ENCODE data around the gene PPP6R3.
"Not testable (repeated sequence)": the region's sequence is repeated elsewhere in the genome, so short reads cannot be mapped to it uniquely, and the experiment has no call there.

Gene PPP6R3

DNA sequence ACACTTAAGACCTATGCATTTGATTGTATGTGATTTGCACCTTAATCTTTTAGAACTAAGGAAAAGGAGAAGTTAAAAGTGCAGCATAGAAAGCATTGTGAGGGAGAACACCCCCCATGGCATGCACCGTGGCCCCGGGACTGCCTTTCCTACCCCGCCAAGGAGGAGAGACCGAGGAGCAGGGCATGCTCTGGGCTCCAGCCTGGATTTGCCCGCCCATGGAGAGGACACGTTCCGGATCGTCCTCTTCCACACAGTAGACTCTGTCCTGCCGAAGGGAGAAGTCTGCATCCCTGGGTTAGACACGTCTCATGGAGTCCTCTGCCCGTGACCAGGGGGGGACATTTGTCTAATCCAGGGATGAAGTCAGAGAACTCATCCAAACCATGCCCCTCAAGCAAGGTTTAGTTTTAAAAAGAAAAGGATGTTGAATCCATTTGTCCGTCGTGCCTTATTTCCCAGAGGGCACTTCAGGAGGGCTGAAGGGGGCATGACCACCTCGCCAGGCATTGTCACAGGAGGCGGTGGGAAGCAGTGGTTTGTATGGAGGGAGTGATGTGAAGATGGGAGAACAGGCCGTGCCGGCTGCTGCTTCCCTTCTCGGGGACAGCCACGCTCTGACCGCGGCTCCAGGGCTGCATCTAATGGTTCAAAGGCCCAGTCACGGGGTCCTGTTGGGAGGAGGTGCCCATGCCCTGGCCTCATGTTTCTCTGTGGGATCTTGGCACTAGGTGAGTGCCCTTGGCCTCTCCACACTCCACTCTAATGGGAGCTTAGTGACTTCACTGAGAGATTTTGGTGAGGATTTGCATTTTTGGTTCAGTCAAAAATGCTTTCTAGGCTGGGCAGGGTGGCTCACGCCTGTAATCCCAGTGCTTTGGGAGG is 157.6 kb downstream of the PPP6R3 start:
- DNase-seq, result no peak

DNA sequence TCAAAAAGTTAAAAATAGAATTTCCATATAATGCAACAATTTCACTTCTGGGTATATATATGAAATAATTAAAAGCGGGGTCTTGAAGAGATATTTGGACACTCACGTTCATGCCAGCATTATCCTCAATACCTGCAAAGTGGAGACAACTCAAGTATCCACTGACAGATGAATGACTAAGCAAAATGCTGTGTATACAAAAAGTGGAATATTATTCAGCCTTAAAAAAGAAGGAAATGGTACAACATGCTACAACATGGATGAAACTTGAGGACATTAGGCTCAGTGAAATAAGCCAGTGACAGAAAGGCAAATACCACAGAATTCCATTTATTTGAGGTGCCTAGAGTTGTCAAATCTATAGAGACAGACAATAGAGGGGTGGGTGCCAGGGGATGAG is 161.3 kb downstream of the PPP6R3 start:
- DNase-seq, result no peak

DNA sequence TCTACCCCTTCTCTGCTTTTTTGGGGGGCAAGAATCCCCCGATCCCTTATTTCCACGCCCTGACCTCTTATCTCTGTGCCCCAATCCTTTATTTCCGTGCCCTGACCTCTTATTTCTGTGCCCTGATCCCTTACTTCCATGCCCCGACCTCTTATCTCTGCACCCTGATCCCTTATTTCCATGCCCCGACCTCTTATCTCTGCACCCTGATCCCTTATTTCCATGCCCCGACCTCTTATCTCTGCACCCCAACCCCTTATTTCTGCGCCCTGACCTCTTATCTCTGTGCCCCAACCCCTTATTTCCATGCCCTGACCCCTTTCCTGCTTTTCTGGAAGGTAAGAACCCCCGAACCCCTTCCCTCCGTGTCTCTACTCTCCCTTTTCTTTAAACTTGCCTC is 163.2 kb downstream of the PPP6R3 start:
- not testable (repeated sequence) for DNase-seq

DNA sequence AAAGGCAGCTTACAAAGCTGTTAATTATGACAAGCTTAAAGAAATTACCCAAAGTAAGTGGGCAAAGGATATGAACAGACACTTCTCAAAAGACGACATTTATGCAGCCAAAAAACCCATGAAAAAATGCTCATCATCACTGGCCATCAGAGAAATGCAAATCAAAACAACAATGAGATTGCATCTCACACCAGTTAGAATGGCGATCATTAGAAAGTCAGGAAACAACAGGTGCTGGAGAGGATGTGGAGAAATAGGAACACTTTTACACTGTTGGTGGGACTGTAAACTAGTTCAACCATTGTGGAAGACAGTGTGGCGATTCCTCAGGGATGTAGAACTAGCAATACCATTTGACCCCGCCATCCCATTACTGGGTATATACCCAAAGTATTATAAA is 164.5 kb downstream of the PPP6R3 start:
- not testable (repeated sequence) for DNase-seq

DNA sequence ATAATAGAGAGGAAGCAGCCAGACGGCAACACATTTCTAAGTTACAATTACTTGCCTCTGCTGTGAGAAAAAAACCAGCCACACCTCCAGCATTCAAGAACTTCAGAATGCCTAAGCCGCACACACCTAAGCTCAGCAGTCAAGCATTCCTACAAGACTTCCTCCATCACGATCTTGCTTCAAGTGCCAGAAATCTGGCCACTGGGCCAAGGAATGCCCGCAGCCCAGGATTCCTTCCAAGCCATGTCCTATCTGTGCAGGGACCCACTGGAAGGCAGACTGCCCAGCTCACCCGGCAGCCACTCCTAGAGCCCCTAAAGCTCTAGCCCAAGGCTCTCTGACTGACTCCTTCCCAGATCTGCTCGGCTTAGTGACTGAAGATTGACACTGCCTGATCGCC is 165.7 kb downstream of the PPP6R3 start:
- DNase-seq, result not testable (repeated sequence)

DNA sequence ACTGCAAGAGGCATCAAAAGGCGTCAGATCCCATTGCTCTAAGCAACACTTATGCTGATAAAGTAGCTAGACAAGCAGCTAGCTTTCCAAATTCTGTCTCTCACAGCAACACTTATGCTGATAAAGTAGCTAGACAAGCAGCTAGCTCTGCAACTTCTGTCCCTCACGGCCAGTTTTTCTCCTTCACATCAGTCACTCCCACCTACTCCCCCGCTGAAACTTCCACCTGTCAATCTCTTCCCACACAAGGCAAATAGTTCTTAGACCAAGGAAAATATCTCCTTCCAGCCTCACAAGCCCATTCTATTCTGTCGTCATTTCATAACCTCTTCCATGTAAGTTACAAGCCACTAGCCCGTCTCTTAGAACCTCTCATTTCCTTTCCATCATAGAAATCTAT is 168.3 kb downstream of the PPP6R3 start:
- DNase-seq, result not testable (repeated sequence)

DNA sequence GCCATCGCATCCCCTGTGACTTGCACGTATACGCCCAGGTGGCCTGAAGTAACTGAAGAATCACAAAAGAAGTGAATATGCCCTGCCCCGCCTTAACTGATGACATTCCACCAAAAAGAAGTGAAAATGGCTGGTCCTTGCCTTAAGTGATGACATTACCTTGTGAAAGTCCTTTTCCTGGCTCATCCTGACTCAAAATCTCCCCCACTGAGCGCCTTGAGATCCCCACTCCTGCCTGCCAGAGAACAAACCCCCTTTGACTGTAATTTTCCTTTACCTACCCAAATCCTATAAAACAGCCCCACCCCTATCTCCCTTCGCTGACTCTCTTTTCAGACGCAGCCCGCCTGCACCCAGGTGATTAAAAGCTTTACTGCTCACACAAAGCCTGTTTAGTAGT is 171.8 kb downstream of the PPP6R3 start:
- not testable (repeated sequence) for DNase-seq

DNA sequence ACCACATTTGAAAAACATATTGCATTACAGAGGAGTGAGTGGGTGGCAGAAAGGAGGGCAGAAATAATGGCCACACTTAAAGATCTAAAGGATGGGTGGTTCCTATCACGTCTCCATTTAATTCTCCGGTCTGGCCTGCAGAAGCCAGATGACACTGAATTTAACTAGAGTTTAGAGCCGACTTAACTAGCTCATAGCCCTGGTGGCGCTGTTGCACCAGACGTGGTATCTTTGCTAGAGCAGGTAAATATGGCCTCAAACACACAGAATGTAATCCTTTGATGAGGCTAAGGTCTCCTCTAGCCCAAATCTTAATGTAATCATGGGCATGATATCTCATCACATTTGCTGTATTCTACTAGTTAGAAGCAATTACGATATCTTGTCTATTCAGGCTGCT is 172.2 kb downstream of the PPP6R3 start:
- peak; percentile 28 for DNase-seq

DNA sequence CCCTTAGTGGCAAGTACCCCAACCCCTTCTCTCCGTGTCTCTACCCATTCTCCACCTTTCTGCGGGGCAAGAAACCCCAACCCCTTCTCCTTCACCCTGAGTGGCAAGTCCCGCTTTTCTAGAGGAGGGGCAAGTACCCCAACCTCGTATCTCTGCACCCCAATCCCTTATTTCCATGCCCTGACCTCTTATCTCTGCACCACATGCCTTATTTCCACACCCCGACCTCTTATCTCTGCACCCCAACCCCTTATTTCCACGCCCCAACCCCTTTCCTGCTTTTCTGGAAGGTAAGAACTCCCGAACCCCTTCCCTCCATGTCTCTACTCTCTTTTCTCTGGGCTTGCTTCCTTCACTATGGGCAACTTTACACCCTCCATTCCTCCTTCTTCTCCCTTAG is 174.1 kb downstream of the PPP6R3 start:
- DNase-seq, result not testable (repeated sequence)

DNA sequence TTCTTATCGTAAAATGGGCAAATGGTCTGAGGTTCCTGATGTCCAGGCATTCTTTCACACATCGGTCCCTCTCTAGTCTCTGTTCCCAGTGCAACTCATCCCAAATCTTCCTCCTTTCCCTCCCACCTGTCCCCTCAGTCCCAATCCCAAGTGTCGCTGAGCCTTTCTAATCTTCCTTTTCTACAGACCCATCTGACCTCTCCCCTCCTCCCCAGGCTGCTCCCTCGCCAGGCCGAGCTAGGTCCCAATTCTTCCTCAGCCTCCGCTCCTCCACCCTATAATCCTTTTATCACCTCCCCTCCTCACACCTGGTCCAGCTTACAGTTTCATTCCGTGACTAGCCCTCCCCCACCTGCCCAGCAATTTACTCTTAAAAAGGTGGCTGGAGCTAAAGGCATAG is 174.6 kb downstream of the PPP6R3 start:
- DNase-seq, result not testable (repeated sequence)

DNA sequence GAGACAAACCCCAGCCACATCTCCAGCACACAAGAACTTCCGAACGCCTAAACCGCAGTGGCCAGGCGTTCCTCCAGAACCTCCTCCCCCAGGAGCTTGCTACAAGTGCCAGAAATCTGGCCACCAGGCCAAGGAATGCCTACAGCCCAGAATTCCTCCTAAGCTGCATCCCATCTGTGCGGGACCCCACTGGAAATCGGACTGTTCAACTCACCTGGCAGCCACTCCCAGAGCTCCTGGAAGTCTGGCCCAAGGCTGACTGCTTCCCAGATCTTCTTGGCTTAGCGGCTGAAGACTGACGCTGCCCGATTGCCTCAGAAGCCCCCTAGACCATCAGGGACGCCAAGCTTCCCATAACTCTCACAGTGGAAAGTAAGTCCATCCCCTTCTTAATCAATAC is 175.3 kb downstream of the PPP6R3 start:
- not testable (repeated sequence) for DNase-seq

DNA sequence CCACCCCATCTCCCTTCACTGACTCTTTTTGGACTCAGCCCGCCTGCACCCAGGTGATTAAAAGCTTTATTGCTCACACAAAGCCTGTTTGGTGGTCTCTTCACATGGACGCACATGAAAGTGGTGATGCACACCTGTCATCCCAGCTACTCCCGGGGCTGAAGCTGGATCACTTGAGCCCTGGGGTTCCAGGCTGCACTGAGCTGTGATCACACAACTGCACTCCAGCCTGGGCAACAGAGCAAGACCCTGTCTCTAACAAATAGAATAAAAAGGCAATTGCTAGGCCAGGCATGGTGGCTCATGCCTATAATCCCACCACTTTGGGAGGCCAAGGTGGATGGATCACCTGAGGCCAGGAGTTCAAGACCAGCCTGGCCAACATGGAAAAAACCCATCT is 178.8 kb downstream of the PPP6R3 start:
- DNase-seq, result not testable (repeated sequence)

DNA sequence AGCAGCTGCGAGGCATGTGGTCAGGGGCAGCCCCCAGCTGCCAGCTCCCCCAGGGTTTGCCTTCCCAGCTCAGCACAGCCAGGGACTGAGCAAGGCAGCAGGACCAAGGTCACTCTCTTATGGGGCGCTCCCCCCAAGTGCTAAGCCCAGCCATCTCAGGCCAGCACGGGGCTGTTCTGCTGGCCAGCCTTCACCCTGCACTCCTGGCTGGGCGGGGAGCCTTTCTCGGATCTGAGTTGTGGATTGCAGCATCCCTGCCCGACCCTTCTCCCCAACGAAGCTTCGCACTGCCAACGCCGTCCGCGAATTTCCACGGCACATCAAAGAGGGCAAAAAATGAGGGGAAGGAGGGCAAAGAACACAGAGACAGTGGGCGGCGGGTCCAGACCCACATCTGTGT is 181.3 kb downstream of the PPP6R3 start:
- DNase-seq, result no peak

DNA sequence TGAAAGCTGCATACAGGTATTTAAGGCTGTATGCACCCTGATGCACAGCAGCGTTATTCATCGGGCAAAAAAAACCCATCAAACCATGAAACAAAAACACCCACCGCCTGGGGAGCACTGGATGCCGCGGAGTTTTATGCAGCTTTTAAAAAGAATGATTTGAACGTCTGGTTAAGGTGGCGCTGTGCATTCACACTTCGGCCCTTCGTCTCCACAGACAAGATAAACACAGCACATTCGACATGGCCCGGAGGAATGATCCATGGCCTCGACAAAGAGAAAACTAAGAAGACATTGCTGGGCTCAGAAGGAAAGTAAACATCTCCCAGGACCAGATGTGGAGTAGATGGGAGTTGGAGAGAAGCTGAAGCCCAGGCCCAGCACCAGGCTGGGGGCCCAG is 183.0 kb downstream of the PPP6R3 start:
- no peak for DNase-seq

DNA sequence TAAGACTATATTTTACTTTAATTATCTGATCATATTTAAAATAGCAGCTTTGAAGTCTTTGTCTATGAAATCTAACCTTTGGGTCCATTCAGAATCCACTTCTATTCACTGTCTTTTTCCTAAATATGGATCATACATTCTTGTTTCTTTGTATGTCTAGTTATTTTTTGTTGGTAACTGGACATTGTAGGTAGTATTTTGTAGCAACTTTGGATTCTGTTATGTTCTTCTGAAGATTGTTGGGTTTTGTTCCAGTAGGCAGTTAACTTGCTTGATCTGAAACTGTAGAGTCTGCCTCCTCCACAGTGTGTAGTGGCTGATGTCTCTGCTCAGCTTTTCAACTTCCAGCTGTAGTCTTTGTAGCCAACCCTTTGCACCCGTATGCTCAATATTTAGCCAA is 186.3 kb downstream of the PPP6R3 start:
- DNase-seq, result no peak

DNA sequence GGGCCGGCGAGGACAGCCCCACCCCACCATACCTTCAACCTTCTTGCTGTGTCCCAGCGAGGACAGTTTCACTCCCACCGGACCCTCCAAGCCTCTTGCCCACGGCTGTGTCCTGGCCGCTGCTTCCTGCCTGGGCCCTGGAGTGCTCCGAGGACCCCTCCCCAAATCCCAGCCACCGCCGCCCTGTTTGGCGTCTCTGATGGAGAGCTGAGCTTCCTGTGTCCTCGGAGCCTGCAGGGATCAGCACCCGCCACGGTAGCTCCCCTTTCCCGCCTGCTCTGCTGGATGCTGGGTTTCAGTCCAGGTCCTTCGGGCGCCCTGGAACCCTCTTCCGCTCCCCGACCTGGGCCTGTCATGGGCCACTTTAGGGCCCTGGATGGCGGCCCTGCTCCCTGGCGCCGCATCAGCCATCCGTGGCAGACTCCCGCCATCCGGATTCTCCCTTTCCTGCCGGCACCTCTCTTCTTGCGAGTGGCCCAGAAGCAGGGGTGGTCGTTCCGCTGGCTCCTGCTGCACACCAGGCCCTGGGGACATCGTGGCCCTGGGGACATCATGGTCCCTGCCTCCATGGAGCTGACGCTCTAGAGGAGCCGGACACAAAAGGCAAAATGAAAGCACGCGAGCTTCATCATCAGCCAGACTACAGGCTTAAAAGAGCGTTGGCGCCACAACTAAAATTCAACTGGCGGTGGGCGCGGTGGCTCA is 189.5 kb downstream of the PPP6R3 start:
- no peak for DNase-seq

DNA sequence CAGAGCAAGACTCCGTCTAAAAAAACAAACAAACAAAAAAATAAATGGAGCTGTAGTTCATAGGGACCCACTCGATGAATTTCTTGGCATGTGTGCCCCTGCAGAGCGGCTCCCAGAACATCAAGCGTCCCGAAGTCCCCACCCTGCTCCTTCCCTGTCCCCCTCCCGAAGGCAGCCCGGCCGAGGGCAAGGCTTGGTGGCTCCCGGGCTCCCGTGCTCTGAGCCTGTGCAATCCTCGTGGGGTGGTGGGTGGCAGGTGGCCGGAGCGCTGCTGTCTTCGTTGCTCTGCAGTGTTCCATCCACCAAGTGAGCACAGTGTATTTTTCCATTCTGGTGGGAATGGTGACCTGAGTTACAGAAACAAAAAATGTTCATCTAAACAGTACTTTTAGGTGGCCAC is 190.2 kb downstream of the PPP6R3 start:
- DNase-seq, result no peak

DNA sequence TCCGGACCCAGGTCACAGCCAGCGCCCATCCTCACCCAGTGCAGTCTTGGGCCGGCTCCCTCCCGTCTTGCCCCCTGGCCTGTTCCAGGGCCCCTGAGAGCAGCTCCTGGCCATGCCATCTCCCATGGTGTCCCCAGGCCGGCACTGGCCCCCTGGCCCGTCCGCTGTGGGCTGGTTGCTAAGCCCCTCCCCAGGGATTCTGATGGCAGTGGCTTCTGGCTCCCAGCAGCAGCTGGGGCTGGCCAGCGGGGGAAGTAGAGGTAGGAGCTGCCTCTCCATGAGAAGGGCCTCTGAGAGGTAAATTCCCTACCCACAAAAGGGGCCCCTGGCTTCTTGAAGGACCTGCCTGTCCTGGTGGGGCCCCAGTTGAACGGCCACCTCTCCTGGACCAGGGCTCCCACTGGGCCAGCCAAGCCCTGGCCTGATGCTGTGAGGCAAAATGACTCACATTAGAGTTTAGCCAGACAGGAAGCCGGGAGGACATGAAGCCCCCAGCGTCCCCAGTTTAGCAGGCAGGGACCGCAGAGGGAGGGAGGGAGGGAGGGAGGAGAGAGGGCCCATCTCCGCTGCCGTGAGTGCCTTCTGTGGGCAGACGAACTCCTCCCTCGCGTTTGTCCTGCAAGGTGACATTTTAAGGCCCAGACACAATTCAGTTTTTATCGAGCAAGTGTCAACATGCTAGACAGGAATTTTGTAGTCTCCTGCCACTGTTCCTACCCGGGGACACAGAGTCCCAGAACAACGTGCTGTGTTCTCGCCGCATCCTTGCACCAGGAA is 190.8 kb downstream of the PPP6R3 start:
- no peak for DNase-seq

DNA sequence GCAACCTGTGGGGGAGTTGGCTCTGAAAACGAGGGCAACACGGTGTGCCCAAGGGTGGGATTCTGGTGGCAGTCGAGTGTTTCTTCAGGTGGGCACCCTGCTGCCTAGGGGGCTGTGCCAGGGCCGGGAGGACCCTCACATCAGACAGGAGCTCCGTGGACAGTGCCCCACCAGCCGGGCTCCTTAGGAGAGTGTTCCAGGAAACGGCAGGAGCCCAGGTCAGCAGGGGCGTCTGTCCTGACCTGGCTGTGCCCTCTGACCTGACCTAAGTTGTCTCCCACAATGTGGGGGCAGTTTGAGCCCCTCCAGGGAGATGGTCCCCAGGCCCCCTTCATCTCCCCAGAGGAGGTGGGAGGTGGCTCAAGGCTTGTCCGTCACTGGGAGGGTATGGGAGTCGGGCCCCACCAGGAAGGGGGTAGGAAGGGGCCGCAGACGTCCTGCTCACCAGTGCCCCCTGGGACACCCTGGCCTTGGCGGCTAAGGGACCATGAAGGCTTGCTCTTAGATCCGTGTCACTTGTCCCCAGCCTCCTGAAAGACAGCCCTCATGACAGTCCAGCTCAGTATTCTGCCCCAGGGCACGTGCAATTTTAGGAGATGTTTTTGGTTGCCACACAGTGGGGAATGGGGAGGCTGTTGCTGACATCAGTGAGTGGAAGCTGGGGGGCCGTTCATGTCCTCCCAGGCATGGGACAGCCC is 191.6 kb downstream of the PPP6R3 start:
- DNase-seq, result no peak

DNA sequence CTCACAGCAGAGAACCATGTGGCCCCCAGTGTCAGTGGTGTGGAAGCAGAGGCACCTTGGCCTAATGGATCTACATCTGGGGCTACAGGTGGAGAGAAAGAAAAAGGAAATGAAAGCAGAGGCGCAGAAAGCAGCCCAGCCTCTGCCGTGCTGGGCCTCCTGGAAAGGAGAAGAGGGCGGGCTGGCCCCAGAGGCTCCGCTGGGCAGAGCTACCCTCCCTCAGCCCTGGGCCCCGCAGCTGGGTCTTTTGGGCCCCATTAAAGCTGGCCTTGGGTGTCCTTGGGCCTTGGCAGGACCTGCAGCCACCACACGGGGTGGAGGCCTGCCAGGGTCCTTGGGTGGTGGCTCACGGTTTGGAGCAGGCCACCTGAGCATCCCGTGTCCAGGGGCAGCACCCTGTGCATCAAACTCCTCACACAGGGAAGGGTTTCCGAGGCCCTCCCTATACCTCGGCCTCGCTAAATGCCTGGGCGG is 192.2 kb downstream of the PPP6R3 start:
- DNase-seq, result no peak

DNA sequence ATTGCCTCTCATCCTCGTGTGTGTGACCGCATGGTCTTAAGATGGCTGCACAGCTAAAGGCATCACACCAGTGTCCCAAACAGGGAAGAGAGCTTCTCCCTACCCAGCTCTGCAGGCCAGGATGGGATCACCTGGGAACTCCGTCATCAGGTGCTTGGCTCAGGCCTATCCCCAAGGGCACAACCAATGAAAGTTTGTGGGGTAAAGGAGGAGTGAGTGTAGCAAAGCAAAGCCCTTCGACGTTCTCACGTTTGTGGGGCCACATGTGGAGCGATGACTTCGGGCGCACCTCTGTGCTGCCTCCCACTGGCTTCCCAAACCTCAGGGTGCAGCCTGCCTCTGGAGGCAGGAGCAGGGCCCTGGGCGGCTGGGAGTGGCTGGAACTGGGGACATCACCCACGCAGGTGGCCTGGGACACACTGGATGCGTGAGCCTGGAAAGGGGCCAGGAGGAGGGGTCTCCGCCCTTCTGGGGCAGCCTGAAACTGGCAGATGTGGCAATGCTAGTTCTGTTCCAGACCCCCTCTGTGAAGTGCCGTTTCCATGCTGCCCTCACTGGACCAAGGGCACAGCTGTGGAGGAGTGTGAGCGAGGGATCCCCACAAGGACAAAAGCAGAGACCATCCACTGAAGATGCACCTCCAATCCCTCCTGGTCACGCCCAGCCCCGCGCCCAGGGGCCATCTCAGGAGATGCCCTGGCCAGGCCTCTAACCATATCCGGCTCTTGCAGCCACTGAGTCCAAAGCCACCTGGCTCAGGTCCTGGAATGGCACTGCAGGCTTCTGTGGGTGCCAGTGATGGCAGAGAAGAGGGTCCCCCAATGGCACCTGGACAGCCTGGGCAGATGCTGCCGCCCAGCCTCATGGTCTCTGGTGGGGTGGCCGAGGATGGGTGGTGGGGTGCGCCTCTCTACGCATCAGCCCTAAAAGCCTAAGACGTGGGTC is 193.2 kb downstream of the PPP6R3 start:
- no peak for DNase-seq

DNA sequence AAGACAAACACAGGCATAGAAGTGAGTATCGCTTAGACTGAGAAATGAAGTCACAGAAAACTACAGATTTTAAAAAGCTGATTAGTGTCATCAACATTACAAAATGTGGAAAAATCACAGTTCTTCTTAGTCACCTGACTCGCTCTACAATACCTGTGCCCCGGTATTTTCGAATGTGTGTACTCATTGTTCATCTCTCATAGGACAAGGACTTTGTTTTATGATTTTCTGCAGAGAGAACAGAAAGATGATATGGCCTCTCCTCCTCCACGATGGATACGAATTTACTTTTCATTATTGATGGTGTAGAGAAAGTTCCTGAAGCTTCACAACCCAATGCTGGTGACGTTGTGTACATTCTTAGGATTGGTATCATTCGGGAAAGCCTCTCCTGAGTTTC is 194.4 kb downstream of the PPP6R3 start:
- no peak for DNase-seq
